Measurements from ENCODE around the gene AGPAT2. TPM values are rescaled to one million over a fixed set of nuclear protein-coding genes. Genes with fewer than 3 reads are reported as not detected.

Gene AGPAT2
- 72.9 and 81.2 TPM in 2 replicates for total RNA-seq

DNA sequence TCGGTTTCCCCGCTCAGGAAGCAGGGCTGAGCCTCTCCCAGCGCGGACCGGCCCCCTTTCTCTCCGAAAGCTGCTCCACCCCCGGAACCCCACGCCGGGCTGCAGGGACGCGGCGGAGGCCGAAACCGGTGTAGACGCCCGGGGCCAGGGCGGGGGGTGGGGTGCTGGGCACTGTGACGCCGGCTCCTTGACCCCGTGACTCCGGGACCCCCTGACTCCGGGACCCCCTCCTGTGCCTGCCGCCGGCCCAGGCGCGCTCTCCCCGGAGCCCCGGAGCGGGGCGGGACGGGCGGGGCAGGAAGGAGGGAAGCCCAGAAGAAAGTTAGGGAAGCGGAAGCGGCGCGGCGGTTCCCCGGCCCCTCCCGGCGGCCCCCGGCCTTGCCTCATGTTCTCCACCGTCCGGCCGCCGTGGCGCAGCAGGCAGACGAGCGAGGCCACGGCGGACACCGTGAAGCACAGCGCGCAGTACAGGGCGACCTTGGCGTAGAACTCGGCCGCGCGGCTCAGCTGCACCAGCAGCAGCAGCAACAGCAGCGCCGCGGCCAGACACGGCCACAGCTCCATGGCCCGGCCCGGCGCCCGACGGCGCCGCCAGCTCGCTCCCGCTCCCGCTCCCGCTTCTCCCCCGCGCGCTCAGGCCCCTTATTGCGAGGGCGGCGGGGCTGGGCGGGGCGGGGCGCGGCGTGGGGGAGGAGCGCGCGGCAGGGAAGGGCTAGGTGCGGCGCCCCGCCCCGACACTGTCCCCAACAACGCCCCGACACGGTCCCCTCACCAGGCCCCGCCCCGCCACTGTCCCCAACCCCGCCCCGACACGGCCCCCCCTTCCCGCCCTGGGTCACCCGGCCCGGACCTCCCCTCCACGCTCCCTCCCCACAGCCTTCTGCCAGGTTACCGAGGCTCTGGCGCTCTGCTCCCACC is at the start of gene AGPAT2:
TSS of gene AGPAT2 (minus strand) at position 664 of the 918 bp plus-strand sequence. CDS start at position 564, 100 bp downstream.
- Histone ChIP-seq H3K4me3 (ENCODE audit: low read depth, low read length) (peak within 1 kb of the TSS; percentile 59), H3K27me3 (ENCODE audit: control insufficient read depth, insufficient read depth, low read length) (no peaks in the 10 kb centered on the region), H3K36me3 (ENCODE audit: control insufficient read depth, insufficient read depth, low read length) (peaks cover 1% of the 10 kb centered on the region)
- no peak for DNase-seq (ENCODE audit: low read depth)
- TF ChIP-seq, protein P1, sequence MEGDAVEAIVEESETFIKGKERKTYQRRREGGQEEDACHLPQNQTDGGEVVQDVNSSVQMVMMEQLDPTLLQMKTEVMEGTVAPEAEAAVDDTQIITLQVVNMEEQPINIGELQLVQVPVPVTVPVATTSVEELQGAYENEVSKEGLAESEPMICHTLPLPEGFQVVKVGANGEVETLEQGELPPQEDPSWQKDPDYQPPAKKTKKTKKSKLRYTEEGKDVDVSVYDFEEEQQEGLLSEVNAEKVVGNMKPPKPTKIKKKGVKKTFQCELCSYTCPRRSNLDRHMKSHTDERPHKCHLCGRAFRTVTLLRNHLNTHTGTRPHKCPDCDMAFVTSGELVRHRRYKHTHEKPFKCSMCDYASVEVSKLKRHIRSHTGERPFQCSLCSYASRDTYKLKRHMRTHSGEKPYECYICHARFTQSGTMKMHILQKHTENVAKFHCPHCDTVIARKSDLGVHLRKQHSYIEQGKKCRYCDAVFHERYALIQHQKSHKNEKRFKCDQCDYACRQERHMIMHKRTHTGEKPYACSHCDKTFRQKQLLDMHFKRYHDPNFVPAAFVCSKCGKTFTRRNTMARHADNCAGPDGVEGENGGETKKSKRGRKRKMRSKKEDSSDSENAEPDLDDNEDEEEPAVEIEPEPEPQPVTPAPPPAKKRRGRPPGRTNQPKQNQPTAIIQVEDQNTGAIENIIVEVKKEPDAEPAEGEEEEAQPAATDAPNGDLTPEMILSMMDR (IDR thresholded peaks at IDR 0.05; ENCODE audit: insufficient read depth, low read length, poor library complexity, severe bottlenecking) = no peak

DNA sequence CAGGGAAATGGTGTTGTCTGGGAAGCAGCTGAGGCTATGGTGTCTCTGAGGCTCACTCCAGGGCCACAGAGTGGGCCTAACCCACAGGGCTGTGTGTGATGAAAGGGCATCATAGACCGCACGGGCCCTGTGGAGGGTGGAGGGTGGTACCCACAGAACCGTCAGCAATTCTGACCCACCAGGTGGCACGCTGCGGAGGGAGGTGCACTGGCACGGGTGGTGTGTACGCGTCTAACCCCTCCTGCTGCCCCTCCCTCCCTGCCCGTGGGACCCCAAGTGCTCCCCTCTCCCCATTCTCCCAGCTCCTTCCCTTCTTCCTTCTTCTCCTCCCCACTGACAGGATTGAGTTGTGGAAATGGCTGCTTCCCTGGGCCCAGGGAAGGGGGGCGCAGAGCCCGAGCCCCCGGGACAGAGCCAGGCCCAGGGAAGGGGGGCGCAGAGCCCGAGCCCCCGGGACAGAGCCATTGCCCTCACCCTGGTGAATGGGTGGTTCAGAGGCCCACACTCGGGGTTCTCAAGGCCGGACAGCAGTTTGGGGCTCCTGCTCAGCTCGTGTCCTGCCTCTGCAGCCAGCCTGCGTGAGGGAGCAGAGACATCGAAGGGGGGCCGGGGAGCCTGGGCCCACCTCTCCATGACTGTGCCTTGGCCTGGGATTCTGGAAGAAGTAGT is 48.7 kb upstream of the AGPAT2 start:
- DNase-seq (ENCODE audit: low read depth) = no peak
- TF ChIP-seq, protein P1 (IDR thresholded peaks at IDR 0.05; ENCODE audit: insufficient read depth, low read length, poor library complexity, severe bottlenecking) = no peak
- peaks cover 26% of the 10 kb centered on the region for H3K27me3 ChIP-seq (ENCODE audit: control insufficient read depth, insufficient read depth, low read length)
- H3K36me3 ChIP-seq (ENCODE audit: control insufficient read depth, insufficient read depth, low read length) = no peaks in the 10 kb centered on the region
- H3K4me3 ChIP-seq (ENCODE audit: low read depth, low read length) = no peak overlapping the region

DNA sequence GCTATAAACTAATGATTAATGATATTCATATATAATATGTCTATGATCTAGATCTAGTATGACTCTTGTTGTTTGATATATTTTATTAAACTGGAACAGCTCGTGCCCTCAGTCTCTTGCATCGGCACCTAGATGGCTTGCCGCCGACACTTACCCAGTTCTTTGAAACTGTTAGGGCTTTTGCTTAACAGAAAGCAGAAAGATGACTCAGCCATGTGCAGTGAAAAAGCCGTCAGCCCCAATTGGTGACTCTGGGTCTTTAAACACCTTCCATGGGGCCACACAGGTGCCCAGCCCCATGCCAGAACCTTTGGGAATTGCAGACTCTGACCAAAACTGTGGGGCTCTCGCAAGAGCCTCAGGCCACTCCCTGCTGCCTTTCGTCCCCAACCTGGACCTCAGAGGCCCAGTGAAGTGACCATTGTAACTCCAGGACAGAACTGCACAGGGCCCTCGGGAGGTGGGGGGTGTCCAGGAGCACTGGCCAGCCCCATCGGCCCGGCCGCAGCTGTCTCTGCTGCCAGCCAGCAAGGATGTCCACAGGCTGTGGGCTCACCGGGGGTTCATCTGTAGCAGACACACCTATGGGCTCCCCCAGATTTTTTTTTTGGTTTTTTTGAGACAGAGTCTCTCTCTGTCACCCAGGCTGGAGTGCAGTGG is 47.7 kb upstream of the AGPAT2 start:
- H3K27me3 ChIP-seq (ENCODE audit: control insufficient read depth, insufficient read depth, low read length) = peaks cover 16% of the 10 kb centered on the region
- H3K36me3 ChIP-seq (ENCODE audit: control insufficient read depth, insufficient read depth, low read length) = no peaks in the 10 kb centered on the region
- H3K4me3 ChIP-seq (ENCODE audit: low read depth, low read length) = no peak overlapping the region
- TF ChIP-seq, protein P1 (IDR thresholded peaks at IDR 0.05; ENCODE audit: insufficient read depth, low read length, poor library complexity, severe bottlenecking) = no peak
- DNase-seq (ENCODE audit: low read depth) = no peak

DNA sequence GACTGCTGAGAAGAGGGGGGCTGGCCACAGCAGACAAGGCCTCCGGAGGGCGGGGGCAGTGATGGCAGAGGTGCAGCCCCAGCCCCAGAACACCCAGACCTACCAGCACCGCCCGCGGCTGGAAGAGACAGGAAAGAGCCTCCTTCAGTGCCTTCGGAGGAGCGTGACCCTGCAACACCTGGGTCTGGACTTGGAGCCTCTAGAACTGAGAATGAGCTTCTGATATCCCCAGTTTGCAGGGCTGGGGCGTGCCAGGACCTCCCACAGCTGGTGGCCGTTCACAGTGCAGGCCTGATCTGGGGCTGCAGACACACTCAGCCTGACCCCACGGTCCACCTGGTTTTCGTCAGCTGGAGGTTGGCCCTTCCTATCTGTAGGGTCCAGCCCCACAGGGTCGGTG is 46.4 kb upstream of the AGPAT2 start:
- peaks cover 4% of the 10 kb centered on the region for H3K27me3 ChIP-seq (ENCODE audit: control insufficient read depth, insufficient read depth, low read length)
- H3K4me3 ChIP-seq (ENCODE audit: low read depth, low read length) = no peak overlapping the region
- H3K36me3 ChIP-seq (ENCODE audit: control insufficient read depth, insufficient read depth, low read length) = no peaks in the 10 kb centered on the region
- TF ChIP-seq, protein P1 (IDR thresholded peaks at IDR 0.05; ENCODE audit: insufficient read depth, low read length, poor library complexity, severe bottlenecking) = no peak
- no peak for DNase-seq (ENCODE audit: low read depth)

DNA sequence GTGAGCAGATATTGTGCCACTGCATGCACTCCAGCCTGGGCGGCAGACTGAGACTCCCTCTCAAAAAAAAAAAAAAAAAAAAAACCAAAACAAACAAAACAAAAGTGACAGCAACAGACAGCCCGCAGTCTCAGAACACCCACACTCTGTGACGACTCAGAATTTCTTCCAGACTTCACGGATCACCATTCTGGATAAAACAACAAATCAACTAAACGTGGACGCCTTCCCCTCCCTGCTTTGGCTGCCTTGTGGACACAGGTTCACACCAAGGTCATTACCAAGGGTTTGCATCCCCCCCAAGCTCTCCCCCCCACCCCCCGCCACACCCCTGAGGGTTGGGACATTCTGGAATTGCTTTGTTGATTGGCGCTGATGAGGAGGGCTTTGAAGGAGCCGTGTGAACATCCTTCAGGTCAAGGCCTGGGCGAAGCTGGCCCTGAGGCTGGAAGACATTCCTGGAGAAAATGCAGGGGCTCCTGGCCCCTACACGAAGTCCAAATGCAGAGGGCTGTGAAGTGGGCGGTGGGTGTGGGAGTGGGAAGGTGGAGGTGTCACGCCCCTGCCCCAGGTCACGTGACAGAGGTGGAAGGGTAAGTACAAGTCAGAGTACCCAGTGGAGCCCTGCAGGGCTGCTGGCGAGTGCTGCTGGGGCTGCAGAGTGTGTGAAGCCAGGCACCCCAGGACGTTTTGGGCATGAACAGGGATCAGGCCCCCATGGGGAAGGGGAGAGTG is 45.4 kb upstream of the AGPAT2 start:
- TF ChIP-seq, protein P1 (IDR thresholded peaks at IDR 0.05; ENCODE audit: insufficient read depth, low read length, poor library complexity, severe bottlenecking) = no peak
- DNase-seq (ENCODE audit: low read depth) = no peak
- Histone ChIP-seq H3K4me3 (ENCODE audit: low read depth, low read length) (no peak overlapping the region), H3K27me3 (ENCODE audit: control insufficient read depth, insufficient read depth, low read length) (no peaks in the 10 kb centered on the region), H3K36me3 (ENCODE audit: control insufficient read depth, insufficient read depth, low read length) (no peaks in the 10 kb centered on the region)
